HG03097 (cell line): Measurements from ENCODE around the gene LYZ.

Experiments used
- ATAC-seq: cut with Tn5 transposase; IDR thresholded peaks from one replicate; pipeline ENCODE4 v1.9.1; 2021; ENCODE audit not compliant: unreplicated experiment, low FRiP score

The LYZ gene

DNA sequence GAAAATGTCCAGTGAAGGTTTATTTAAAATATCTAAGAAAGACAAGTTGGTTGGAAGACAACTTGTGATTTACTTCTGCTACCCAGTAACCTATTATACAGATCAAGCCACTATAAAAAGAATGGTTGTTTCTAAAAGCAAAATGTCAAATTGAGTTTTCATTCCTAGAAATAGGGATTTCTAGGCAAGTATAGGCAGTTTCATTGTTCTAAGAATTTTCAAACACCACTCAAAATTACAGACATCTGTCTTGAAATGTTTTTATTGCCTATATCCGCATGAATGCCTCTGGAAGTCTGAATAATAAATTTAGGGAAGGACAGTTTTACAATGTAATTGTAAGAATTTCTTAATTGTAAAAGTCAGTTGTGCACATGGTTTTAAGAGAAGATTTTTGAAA, 20.0 kb downstream of the LYZ start:
- no peak for ATAC-seq

DNA sequence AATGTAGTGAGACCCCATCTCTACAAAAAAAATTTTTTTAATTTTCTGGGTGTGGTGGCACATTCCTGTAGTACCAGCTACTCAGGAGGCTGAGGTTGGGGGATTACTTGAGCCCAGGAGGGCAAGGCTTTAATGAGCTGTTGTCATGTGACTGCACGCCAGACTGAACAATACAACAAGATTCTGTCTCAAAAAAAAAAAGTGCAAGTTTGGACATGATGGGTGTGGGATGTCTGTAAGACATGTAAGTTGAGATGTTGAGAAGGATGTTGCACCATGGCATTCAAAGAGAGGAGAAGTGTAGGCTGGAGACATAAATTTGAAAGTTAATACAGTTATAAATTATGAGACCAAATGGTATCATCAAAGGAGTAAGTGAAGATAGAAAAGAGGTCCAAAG, 34.9 kb downstream of the LYZ start:
- ATAC-seq = no peak

DNA sequence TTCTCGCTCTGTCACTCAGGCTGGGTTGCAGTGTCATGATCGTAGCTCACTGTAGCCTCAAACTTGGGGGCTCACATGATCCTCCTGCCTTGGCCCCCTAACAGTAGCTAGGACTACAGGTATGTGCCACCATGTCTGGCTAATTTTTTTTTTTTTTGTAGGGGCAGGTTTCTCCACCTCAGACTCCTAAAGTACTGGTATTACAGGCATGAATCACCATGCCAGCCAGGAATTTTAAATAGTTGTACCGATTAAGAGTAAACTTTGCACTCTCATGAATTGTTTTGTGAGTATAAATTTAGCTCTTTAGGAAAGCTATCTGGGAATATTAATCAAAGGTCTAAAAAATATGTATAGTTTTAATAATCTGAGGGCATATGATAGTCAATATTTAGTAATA, 36.9 kb downstream of the LYZ start:
- no peak for ATAC-seq

DNA sequence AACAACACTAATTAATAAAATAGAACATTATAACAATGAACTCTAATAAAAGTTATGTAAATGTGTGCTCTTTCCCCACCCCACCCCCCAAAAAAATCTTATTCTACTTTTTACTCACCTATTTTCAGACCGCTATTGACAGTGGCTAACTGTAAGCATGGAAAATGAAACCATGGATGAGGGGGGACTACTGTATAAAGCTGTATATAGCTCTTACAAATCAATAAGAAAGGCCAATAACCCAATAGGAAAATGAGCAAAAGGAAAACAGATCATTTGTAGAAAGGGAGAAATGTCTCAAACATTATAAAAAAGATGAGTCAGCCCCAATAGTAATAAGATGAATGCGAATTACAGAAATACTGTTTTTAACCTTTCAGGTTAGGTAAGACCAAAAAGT, 38.7 kb downstream of the LYZ start:
- no peak for ATAC-seq

DNA sequence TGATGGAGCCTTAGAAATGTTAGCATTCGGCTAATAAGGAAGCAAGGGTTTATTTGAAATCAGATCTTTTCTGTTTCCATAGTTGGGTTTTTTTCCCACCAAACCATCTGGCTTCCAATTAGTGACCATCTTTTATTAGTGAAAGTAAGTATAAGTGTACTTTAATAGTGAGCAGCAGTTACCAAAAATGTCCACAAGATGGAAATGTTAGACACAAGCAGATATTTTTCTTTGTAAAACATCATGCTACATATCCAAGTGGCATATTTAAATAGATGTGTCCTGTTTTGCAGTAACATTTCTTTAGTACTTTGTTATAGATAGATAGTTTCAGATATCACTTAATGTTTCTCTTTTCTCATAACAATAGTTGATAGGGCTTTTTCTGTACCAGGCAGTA, 40.2 kb downstream of the LYZ start:
- no peak for ATAC-seq

DNA sequence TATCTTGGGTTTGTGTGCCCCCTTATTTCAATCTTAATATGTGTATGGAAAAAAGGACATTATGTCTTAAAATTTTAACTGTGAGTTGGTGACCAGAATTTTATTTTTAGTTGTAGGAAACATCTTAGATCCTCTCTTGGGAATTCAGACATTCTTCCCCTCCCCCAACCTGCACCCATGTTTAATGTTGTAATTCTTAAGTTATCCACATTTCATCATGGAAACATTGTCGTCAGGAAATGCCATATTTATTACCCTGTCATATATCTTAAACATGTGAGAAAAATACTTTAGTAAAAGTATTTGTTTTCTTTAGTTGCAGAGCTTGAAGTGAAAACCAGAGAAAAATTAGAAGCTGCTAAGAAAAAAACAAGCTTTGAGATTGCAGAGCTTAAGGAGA, 41.6 kb downstream of the LYZ start:
- ATAC-seq = no peak

DNA sequence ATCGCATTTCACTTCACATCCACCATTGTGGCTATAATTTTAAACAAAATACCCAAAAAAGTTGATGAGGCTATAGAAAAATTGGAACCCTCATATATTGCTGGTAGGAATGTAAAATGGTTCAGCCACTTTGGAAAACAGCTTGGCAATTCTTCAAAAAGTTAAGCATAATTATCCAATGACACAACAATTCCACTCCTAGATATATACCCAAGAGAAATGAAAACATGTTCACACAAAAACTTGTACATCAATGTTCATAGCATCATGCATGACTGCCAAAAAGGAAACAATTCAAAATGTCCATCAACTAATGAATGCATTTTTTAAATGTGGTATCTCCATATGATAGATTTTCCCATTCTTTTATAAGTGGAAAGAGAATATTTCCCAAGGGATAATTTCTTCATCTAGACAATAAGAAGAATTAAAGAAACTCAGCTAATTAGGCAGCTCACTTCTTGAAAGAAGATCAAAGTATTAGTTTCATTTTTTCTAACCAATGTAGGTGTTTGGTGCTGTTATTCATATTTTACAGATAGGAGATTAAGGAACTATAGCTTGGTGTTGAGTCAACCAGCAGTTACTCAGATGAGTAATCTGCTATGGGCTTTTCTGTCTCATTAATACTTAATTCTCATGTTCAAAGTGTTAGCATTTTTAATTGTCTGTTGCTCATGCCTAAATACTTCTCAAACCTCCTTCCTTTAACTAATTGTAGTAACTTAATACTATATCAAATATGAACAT, 44.2 kb downstream of the LYZ start:
- no peak for ATAC-seq

DNA sequence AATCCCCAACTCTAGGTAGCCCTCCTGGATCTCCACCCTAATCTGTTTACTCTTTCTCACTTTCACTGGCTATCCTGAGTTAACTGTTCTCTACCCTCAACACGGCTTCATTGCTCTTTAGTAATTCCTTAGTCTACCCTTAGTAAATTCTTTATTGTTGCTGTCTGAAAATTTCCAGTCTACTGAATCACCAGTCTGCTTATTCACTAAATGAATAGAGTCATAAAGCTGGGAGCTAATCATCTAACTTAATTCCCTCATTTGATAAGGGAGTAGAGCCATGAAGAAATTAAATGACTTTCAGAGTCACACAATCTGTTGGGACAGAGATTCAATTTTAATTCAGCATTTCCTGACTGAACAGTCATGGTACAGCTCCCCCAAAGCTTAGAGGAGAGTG, 47.9 kb downstream of the LYZ start:
- ATAC-seq = no peak

DNA sequence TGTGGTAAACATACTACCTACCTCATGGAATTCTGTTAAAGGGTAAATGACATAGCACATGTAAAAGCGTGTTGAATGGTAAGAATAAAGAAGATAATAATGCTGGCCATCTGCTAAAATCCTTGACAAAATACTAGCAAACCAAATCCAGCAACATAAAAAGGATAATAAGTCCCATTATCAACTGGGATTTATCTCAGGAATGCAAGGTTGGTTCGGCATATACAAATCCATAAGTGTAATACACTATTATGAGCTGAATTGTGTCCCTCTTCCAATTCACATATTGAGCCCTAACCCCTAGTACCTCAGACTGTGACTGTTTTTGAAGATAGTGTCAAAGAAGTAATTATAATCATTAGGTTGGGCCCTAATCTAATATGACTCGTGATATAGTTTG, 48.8 kb downstream of the LYZ start:
- no peak for ATAC-seq

DNA sequence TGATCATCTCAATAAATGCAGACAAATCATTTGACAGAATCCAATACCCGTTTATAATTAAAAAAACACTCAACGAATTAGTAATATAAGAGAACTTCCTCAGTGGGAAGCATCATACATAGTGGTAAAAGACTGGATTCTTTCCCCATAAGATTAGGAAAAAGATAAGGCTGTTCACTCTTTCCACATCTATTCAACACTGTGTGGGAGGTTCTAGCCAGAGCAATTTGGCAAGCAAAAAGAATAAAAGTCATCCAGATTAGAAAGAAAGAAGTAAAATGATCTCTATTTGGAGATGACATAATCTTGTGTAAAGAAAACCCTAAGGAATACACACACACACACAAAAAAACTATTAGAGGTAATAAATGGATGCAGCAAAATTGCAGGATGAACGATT, 49.8 kb downstream of the LYZ start:
- no peak for ATAC-seq

DNA sequence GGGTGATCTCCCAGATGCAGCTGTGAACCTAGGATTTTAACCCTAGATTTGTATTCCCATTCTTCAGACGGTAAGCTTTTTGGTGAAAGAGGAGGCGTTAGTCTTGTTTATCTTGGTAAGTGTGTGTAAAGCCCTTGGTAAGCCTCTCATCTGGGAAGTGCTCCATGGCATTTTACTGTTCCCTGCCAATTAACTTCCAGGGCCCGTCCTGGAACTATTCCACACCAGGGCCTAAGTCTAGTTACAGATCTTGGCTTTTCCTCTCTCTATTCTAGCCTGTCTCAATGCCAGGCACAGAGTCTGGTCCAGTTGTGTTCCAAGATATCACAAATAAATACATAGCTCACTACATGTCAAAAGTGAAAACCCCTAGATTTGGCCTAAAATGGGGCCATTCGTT, 53.8 kb downstream of the LYZ start:
- ATAC-seq = no peak
